Panc1 (cell line): ENCODE results near the gene CCNYL1.

Experiments used
- CTCF ChIP-seq: fragments of 450-650 bp; IDR thresholded peaks from 2 replicates; pipeline ENCODE4 v1.5.1; 2017; ENCODE audit warnings: mild to moderate bottlenecking
- POLR2AphosphoS5 ChIP-seq: IDR thresholded peaks from 2 replicates; pipeline ENCODE4 v1.6.1; 2012; ENCODE audit warnings: mild to moderate bottlenecking, low read depth, low read length, moderate library complexity

GRCh38 chr2:207770602-207771404 lies 59.4 kb downstream of the CCNYL1 start:
- no peak for TF ChIP-seq CTCF
- TF ChIP-seq POLR2AphosphoS5 = no peak
